Peyer's patch (tissue), 4 donors: Measurements from ENCODE around the gene MAGEB17. TPM values are rescaled to one million over a fixed set of nuclear protein-coding genes. Genes with fewer than 3 reads are reported as not detected.
"Not testable (repeated sequence)": the region's sequence is repeated elsewhere in the genome, so short reads cannot be mapped to it uniquely, and the experiment has no call there.

Experiments
- DNase-seq, 3 donors: peaks; one replicate each; pipeline ENCODE4 v3.0.0-alpha.2; 2017 to 2019
- H3K27ac ChIP-seq, 4 donors: fragments of 200-600 bp; sonication (generic); one replicate each; pipeline ENCODE4 v1.5.1; 2016 to 2019
- H3K27me3 ChIP-seq, 2 donors: fragments of 200-600 bp; sonication (generic); one replicate each; pipeline ENCODE4 v1.5.1; 2019
- H3K36me3 ChIP-seq, 3 donors: fragments of 200-600 bp; sonication (generic); one replicate each; pipeline ENCODE4 v1.5.1; 2016 to 2019
- H3K4me1 ChIP-seq, 4 donors: fragments of 200-600 bp; sonication (generic); one replicate each; pipeline ENCODE4 v1.5.1; 2016 to 2019
- H3K4me3 ChIP-seq, 4 donors: fragments of 200-600 bp; sonication (generic); 1 replicate in 3 of 4; 2 replicates in 1 of 4; pipeline ENCODE4 v1.5.1; 2016 to 2019; ENCODE audit warnings: mild to moderate bottlenecking in 1 of 4
- H3K9me3 ChIP-seq, 4 donors: fragments of 200-600 bp; sonication (generic); one replicate each; pipeline ENCODE4 v1.5.1; 2016 to 2019; ENCODE audit warnings: mild to moderate bottlenecking in 1 of 4
- POLR2A ChIP-seq, 2 donors: fragments of 450-650 bp; IDR thresholded peaks; one replicate each; pipeline ENCODE4 v1.5.1; 2017; ENCODE audit warnings: antibody characterized with exemption in 2 of 2, mild to moderate bottlenecking in 2 of 2, moderate library complexity in 2 of 2
- total RNA-seq, 4 donors: library from RNA; depleted of rRNA; stranded (reverse); fragments of >200 nt; gene quantifications; one replicate each; pipeline ENCODE4 v1.1.0, GENCODE V29; 2016
- TF ChIP-seq, protein P1 (sequence below), 6 experiments: fragments of 450-650 bp in 4 of 6; fragments of 200-600 bp in 2 of 6; sonication (generic) in 1 of 6; IDR thresholded peaks; one replicate each; pipeline ENCODE4 v1.5.1; 2017 to 2019; ENCODE audit warnings: antibody characterized with exemption in 6 of 6, mild to moderate bottlenecking in 3 of 6, moderate library complexity in 1 of 6

Gene MAGEB17
- total RNA-seq, 4 donors from 2014 or later = not detected

DNA sequence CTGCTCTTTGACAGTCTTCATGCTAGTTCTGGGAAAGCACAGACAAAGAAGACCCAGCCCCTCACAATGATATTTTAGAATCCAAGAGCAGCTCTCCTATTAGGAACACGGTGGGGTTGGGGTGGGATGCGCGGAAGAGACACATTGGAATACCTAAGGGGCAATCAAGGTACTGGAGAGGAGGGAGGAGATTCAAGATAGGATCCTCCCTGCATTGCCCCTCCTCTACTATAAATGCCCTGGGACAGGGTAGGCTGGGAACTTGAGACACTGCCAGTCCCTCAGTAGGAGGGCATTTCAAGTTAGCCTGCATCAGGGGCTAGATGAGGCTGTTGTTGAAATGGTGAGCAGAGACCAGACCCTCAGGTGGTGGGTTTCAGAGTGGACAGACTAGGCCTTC, 5.1 kb downstream of the MAGEB17 start:
- TF ChIP-seq, protein P1, sequence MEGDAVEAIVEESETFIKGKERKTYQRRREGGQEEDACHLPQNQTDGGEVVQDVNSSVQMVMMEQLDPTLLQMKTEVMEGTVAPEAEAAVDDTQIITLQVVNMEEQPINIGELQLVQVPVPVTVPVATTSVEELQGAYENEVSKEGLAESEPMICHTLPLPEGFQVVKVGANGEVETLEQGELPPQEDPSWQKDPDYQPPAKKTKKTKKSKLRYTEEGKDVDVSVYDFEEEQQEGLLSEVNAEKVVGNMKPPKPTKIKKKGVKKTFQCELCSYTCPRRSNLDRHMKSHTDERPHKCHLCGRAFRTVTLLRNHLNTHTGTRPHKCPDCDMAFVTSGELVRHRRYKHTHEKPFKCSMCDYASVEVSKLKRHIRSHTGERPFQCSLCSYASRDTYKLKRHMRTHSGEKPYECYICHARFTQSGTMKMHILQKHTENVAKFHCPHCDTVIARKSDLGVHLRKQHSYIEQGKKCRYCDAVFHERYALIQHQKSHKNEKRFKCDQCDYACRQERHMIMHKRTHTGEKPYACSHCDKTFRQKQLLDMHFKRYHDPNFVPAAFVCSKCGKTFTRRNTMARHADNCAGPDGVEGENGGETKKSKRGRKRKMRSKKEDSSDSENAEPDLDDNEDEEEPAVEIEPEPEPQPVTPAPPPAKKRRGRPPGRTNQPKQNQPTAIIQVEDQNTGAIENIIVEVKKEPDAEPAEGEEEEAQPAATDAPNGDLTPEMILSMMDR (IDR thresholded peaks at IDR 0.05) = no peak
- no peak for TF ChIP-seq POLR2A (IDR thresholded peaks at IDR 0.05)
- Histone ChIP-seq H3K27ac (no peak overlapping the region), H3K4me1 (no peaks in the 10 kb centered on the region), H3K36me3 (no peaks in the 10 kb centered on the region), H3K4me3 (no peak overlapping the region), H3K9me3 (no peaks in the 10 kb centered on the region), H3K27me3 (no peaks in the 10 kb centered on the region)
- no peak for DNase-seq

DNA sequence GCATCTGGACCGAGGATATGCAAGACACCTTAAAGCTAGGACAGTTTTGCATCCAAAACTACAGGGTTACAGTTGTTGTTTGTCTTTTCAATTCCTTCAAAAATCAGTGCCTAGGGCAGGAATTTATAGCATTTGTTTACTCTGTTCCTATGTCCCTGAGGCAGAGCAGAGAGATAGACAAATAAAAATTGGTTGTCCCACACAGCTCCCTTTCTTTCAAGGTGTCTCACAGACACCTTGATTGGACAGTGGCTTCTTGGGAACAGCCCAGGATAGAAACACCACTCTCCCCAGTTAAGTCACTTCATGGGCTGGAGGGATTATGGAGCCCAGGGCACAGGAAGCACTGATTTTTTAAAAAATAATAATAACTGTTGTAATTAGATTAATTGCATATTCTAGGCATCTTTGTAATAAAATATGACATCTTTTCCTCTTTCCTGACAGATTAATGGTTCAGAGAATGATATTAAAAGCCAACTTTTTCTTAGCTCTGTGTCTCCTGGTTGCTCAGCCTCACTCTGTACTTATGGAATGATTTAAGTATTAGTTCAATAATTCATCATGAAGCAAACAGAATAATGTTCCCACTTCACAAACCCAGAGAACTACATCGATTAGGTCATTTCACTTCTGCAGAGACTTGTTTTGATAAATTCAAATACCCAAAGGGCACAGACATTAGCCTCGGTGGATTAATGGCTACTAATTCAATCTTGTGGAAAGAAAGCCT, 8.2 kb downstream of the MAGEB17 start:
- no peak for DNase-seq
- H3K9me3 ChIP-seq = no peaks in the 10 kb centered on the region
- no peaks in the 10 kb centered on the region for H3K4me1 ChIP-seq
- no peaks in the 10 kb centered on the region for H3K36me3 ChIP-seq
- H3K4me3 ChIP-seq = no peak overlapping the region
- no peak overlapping the region for H3K27ac ChIP-seq
- H3K27me3 ChIP-seq = no peaks in the 10 kb centered on the region
- TF ChIP-seq, protein P1 (IDR thresholded peaks at IDR 0.05) = no peak
- TF ChIP-seq POLR2A (IDR thresholded peaks at IDR 0.05) = no peak

DNA sequence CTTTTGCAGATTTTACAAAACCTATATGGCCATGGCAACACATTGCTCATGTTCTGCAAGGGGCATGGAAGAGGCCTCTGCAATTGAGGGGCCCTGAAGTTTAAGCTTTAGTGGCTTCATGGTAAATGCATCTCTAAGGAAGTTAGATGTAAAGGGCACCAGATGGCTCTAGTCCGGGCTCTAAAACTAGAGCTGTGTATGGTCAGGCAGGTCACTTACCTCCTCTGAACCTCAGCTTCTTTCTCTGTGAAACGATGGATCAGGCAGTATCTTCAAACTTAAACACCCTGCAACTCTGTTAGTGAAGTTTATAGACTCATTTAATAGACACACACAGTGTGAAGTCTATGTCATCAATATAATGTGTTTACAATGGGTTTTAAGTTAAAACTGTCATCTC, 10.0 kb downstream of the MAGEB17 start:
- Histone ChIP-seq H3K27me3 (no peaks in the 10 kb centered on the region), H3K36me3 (no peaks in the 10 kb centered on the region), H3K4me3 (no peak overlapping the region), H3K9me3 (no peaks in the 10 kb centered on the region), H3K27ac (no peak overlapping the region), H3K4me1 (no peaks in the 10 kb centered on the region)
- TF ChIP-seq, protein P1 (IDR thresholded peaks at IDR 0.05) = no peak
- TF ChIP-seq POLR2A (IDR thresholded peaks at IDR 0.05) = no peak
- no peak for DNase-seq

DNA sequence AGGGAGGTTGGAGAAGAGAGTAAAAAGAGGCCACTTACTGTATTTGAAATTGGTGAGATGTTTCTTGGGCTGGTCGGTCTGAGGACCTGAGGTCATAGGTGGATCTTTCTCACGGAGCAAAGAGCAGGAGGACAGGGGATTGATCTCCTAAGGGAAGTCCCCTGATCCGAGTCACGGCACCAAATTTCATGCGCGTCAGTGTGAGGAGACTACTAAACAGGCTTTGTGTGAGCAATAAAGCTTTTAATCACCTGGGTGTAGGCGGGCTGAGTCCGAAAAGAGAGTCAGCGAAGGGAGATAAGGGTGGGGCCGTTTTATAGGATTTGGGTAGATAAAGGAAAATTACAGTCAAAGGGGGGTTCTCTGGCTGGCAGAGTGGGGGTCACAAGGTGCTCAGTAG, 16.6 kb downstream of the MAGEB17 start:
- not testable (repeated sequence) for H3K36me3 ChIP-seq, H3K9me3 ChIP-seq, H3K4me1 ChIP-seq, DNase-seq, H3K4me3 ChIP-seq, H3K27me3 ChIP-seq, H3K27ac ChIP-seq

DNA sequence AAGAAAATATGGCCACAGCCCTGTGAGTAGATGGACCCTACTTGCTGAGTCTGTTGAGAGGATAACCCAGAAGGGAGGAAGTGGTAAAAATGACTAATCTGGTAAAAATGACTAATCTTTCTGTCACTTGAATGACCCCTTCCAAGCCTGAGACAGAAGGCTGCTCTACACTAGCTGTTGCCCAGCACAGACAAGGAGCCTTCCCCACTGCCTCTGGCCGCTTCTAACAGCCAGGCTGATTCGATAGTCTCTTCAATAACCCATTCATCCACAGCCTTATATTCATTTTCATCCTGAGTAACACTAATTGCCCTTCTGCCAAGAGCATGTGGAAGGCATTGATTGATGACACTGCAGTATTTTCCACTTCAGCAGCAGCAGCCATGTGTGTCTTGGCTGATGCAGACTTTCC, 18.4 kb downstream of the MAGEB17 start:
- no peak overlapping the region for H3K27ac ChIP-seq
- no peaks in the 10 kb centered on the region for H3K9me3 ChIP-seq
- DNase-seq = no peak
- no peaks in the 10 kb centered on the region for H3K36me3 ChIP-seq
- no peak for TF ChIP-seq POLR2A (IDR thresholded peaks at IDR 0.05)
- TF ChIP-seq, protein P1 (IDR thresholded peaks at IDR 0.05) = no peak
- H3K4me3 ChIP-seq = no peak overlapping the region
- H3K4me1 ChIP-seq = no peaks in the 10 kb centered on the region
- no peaks in the 10 kb centered on the region for H3K27me3 ChIP-seq

DNA sequence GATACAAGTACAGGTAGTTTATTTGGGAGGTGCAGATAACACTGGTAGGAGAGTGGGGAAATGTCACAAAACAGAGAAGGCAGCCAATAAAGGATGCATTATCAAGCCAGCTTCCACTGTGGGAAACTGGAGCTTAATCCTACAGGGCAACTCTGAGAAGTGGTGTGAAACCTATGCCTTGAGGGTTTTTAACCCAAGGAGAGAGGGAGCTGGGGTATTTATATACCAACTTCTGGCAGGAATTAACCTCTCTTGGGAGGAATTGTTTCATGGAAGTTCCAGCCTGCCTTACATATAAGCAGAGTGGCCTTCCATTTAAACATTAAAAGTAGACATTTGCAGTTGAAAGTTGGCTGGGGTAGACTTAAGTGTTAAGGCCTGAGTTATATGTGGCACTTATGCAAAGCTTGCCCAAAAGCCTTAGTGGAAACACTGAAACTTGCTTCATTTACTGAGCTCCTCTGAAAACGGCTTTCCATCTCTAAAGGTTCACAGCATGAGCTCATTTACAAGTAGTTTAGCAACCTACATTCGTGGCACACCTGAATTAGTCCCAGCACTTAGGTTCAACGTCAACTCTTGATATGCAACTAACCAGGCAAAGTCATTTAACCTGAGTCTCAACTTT, 19.2 kb downstream of the MAGEB17 start:
- TF ChIP-seq, protein P1 (IDR thresholded peaks at IDR 0.05) = no peak
- TF ChIP-seq POLR2A (IDR thresholded peaks at IDR 0.05) = no peak
- Histone ChIP-seq H3K27me3 (no peaks in the 10 kb centered on the region), H3K4me3 (no peak overlapping the region), H3K36me3 (no peaks in the 10 kb centered on the region), H3K27ac (no peak overlapping the region), H3K9me3 (no peaks in the 10 kb centered on the region), H3K4me1 (no peaks in the 10 kb centered on the region)
- no peak for DNase-seq
